COLO829 (cell line): ENCODE results near the gene ITM2B.

Experiments used
- DNase-seq: peaks from one replicate; pipeline ENCODE4 v3.0.0; 2012; ENCODE audit warnings: low spot score

Gene ITM2B

DNA sequence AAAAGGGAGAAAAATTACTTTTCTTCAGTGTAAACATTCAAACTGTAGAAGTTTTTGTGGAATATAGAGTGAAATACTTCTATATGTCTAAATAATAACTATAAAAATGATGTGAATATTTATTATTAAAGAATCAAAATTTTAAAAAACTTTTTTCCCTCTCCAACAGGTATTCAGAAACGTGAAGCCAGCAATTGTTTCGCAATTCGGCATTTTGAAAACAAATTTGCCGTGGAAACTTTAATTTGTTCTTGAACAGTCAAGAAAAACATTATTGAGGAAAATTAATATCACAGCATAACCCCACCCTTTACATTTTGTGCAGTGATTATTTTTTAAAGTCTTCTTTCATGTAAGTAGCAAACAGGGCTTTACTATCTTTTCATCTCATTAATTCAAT is 28.0 kb downstream of the ITM2B start:
- no peak for DNase-seq

- no peak for DNase-seq
These were observed 30.2 kb downstream of the ITM2B start for GRCh38 chr13:48263196-48263595.

DNA sequence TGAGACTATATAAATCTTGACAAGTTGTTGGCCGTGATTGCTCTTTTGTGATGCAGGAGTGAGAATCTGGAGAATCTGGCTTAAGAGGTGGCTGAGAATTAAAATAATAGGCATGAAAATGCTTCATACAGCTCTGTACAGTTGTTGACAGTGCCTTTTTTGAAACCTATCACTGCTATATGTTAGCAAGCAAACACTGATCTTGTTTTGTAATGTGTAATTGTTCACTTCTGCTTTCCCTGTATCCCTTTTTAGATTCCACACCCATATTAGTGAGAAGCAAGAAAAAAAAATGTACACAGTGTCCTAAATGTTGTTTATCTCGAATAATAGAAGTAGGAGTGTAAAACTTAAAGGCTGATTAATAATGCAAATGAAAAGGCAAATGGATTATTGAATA is 31.1 kb downstream of the ITM2B start:
- DNase-seq: no peak

GRCh38 chr13:48265217-48265815 is 32.3 kb downstream of the ITM2B start:
- DNase-seq: no peak

DNA sequence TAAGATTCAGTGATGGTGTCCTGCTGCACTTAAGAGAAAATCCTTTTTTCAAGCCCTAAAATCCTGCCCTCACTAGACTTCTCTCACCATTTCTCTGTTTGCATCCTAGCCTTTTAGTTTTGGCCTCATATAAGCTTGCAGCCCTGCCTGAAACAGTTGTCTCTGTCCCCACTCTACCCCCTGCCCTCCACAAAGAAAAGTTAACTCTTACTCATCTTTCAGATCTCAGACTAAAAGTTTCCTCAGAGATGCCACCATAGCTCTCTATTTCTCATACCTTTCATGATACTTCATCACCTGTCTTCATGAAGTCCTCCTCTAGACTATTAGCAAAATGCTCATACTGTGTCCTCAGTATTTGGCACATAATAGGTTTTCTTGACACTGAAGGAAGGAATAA is 33.1 kb downstream of the ITM2B start:
- DNase-seq: no peak

- no peak for DNase-seq
These were observed 34.0 kb downstream of the ITM2B start for GRCh38 chr13:48266701-48267639.

DNA sequence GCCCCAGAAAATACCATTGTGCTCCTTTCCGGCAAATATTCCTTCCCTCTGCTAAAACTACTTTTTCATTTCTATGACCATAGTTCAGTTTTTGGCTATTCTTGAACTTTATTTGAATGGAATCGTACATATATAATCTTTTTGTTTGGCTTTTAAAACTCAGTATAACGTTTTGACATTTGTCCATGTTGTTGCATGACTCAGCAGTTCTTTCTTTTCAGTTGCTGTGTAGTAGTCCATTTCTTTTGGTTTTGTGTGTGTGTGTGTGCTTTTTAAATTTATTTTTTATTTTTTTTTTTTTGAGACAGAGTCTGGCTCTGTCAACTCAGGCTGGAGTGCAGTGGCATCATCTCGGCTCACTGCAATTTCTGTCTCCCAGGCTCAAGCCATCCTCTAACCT is 35.0 kb downstream of the ITM2B start:
- DNase-seq: no peak

- DNase-seq: no peak
These were observed 40.3 kb downstream of the ITM2B start for GRCh38 chr13:48273346-48273745.

- DNase-seq: no peak
These were observed 42.5 kb downstream of the ITM2B start for GRCh38 chr13:48275507-48275906.

- no peak for DNase-seq
These were observed 45.8 kb downstream of the ITM2B start for GRCh38 chr13:48278806-48279205.

DNA sequence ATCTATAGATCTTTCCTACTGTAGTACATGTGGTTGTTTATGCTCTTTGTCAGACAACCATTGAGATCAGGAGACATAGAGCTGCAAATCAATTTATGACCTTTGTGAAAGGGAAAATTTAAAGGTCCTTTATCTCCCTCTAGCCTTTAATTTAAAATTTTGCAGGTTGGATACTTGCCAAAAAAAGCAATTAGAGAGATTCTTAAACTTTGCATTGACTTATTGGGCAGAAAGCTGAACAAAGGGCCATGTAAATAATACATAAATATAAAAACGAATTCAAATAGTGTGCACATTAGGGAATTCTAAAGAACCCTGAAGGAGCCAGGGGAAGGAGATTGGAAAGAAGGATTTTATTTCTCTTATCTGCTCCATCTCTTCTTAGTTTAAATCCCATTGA is 48.5 kb downstream of the ITM2B start:
- DNase-seq: no peak

- DNase-seq: no peak
These were observed 58.7 kb downstream of the ITM2B start for GRCh38 chr13:48291730-48292129.

- no peak for DNase-seq
These were observed 59.6 kb downstream of the ITM2B start for GRCh38 chr13:48292650-48293049.

DNA sequence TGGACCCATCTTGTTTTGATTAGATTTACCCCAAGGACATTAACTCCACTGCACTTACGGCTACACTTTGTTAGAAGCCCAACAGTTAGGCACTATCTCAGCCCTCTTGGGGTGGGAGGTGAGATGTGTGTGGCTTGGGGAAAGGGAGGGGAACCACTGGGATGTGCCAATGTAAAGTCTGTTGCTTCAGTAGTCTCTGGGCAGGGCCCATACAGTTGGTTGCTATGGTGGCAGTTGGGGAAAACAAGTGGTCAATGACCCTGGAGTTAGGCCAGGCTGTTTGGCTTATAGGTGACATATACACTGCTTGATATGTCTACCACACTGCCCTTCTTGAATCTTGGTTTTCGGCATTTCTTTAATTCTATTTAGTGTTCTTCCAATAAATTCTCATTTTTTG is 61.6 kb downstream of the ITM2B start:
- DNase-seq: no peak

DNA sequence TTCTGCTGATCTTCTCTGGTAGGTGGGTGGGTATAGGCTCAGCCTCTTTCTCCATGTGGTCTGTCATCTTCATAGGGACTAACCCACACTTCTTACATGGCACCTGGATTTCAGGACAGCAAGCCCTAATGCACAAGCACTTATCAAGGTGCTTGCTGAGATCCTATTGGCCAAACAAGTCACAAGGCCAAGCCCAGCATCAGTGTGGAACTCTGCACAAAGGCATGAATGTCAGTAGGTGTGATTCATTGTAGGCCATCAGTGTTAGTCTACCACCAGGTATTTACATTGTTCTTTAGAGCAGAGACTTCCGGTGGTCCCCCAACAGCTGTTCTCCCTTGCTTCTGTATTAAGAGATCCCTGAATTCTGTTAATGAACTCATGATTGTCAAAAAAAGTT is 62.3 kb downstream of the ITM2B start:
- no peak for DNase-seq

DNA sequence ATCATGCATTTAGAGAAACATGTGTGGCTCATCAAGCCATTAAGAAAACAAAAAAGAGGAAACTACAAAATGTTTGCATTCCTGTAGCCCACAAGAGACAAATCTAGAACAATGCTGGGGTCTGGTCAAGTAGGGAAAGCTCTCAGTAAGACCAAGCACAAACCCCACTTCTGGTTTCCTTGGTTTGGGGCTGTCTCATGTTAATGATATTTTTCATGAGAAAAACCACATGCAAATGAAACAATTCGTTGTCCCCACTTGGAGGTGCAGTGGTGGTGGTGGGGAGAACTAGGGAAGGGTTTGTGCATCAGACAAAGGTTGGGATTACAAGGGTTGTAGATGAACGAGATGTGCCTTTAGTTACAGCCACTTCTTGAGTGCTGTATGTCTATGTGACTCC is 63.5 kb downstream of the ITM2B start:
- DNase-seq: no peak

- DNase-seq: no peak
These were observed 64.3 kb downstream of the ITM2B start for GRCh38 chr13:48297131-48297786.

DNA sequence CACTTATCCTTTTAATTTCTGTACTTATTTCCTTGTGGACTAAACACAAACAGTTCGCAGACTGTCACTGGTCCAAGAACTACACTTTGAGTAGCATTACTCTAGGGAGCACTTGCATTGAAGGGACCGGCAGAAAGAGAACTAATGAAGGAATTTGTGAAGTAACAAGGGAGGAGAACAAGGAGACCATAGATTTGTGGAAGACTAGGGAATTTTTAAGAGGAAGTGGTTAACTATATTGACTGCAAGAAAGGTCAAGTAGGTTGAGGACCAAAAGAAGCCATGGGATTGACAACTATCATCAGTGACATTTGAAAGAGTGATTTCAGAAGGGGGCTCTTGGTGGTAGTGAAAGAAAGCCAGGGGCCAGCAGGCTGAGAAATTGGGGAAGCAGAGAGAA is 66.6 kb downstream of the ITM2B start:
- peak; percentile 43 for DNase-seq

DNA sequence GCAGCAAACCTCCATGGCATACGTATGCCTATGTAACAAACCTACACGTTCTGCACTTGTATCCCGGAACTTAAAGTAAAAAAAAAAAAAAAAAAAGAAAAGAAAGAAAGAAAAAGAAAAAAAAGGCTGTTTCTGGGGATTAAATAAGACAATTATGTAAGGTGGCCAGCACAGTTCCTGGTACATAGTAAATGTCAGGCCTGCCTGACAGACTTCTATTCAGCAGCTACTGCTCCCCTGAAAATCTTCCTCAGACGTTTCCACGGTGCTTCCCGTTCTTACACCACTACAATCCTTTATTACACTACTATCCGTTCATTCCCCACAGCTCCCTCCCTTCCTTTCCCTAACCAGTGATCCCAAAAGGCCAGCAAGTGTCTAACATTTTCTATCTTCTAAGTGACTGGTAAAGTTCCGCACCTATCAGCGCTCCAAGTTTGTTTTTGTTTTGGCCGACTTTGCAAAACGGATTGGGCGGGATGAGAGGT is 69.9 kb downstream of the ITM2B start:
- peak; percentile 11 for DNase-seq

DNA sequence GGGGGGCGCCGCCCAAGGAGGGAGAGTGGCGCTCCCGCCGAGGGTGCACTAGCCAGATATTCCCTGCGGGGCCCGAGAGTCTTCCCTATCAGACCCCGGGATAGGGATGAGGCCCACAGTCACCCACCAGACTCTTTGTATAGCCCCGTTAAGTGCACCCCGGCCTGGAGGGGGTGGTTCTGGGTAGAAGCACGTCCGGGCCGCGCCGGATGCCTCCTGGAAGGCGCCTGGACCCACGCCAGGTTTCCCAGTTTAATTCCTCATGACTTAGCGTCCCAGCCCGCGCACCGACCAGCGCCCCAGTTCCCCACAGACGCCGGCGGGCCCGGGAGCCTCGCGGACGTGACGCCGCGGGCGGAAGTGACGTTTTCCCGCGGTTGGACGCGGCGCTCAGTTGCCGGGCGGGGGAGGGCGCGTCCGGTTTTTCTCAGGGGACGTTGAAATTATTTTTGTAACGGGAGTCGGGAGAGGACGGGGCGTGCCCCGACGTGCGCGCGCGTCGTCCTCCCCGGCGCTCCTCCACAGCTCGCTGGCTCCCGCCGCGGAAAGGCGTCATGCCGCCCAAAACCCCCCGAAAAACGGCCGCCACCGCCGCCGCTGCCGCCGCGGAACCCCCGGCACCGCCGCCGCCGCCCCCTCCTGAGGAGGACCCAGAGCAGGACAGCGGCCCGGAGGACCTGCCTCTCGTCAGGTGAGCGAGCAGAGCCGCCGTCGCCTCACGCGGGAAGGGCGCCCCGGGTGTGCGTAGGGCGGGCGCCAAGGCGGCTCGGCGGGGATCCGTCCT is 70.5 kb downstream of the ITM2B start, which contains the start of gene RB1:
TSS of gene RB1 (plus strand) at position 393 of the 784 bp plus-strand sequence. CDS start at position 555, 162 bp downstream.
- DNase-seq: peak; percentile 77

DNA sequence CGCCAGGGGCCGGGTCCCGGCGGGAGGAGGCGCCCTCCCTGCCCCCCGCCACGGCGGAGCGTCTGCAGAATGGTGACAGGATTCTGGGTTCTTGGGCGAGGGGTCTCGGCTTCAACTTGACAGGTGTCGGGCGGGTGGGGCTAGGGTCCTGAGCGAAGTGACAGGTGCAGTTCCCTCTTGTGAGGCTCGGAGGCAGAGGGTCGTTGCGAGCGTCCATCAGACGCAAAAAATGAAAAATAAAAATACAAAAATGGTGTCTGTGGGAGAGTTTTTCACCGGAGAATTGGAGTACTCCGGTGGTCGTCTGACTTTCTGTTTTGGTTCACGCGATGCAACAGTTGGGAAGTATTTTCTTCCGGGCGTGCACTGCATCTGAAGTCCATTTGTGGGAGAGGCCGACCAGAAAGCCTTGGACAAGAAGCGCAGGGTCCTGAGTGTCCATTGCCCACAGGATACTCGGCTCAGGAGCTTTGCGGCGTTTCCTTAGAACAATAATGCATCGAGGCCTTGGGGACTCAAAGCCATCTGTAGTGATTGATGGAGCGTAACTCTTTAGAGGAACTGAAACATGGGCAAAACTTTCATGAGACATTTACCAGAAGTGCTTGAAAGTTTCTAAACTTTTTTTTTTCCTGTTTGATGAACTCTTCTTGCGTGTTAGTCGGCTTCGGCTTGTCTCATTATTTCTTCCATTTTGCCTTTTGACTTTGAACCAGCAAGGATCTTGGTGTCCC is 71.3 kb downstream of the ITM2B start:
- peak; percentile 12 for DNase-seq
